ENCODE measurements around the gene BEND3. TPM values are rescaled to one million over a fixed set of nuclear protein-coding genes. Genes with fewer than 3 reads are reported as not detected.

Gene BEND3
- total RNA-seq, 3 donors from 2014 or later (not counting 1 experiment from before 2014, with no cell fraction given) = 1.3 to 1.6 (median 1.3) TPM

DNA sequence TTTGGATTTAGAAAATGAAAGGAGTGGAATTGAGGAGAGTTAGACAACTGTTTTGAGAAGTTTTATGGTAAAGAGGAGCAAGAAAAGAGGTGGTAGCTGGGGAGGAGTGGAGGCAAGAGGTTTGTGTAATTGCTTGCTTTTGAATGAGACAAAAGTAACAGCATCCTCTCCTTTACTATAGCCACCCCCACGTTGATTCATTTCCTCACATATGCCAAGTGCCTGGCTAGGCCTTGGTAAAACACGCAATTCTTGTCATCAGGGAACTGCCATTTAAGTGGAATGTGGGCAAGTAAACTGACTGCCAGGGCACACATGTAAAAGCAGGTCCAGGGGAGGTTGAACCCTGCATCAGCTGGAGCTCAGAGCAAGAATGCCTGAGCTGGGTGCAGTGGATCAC, 83.3 kb downstream of the BEND3 start:
- Histone ChIP-seq H3K27ac (ENCODE audit: low read length) (no peak overlapping the region), H3K36me3 (ENCODE audit: control insufficient read depth, insufficient read depth, low read length) (peaks cover 2% of the 10 kb centered on the region), H3K9me3 (ENCODE audit: control insufficient read depth, insufficient read depth, low read length) (no peaks in the 10 kb centered on the region), H3K27me3 (ENCODE audit: control insufficient read depth, insufficient read depth, low read length) (no peaks in the 10 kb centered on the region), H3K4me1 (ENCODE audit: control insufficient read depth, insufficient read depth, low read length) (peaks cover 14% of the 10 kb centered on the region), H3K4me3 (ENCODE audit: low read length) (no peak overlapping the region)
- Mint-ChIP-seq H3K36me3 (no peaks in the 10 kb centered on the region), H3K4me3 (no peak overlapping the region), H3K4me1 (peaks cover 21 to 53% of the 10 kb centered on the region in 2 donors), H3K27me3 (ENCODE audit: low read depth in 2 of 2) (no peaks in the 10 kb centered on the region), H3K27ac (peak overlapping the region in 1 of 2 donors; percentile 27), H3K9me3 (no peaks in the 10 kb centered on the region)
- DNase-seq (no peak), ATAC-seq (no peak)
- intact Hi-C loops (cut with micrococcal nuclease) = no loop called here
- TF ChIP-seq, protein P1, sequence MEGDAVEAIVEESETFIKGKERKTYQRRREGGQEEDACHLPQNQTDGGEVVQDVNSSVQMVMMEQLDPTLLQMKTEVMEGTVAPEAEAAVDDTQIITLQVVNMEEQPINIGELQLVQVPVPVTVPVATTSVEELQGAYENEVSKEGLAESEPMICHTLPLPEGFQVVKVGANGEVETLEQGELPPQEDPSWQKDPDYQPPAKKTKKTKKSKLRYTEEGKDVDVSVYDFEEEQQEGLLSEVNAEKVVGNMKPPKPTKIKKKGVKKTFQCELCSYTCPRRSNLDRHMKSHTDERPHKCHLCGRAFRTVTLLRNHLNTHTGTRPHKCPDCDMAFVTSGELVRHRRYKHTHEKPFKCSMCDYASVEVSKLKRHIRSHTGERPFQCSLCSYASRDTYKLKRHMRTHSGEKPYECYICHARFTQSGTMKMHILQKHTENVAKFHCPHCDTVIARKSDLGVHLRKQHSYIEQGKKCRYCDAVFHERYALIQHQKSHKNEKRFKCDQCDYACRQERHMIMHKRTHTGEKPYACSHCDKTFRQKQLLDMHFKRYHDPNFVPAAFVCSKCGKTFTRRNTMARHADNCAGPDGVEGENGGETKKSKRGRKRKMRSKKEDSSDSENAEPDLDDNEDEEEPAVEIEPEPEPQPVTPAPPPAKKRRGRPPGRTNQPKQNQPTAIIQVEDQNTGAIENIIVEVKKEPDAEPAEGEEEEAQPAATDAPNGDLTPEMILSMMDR (IDR thresholded peaks at IDR 0.05) = no peak
- 86% methylated on average over 1 of the region's 2 CpGs for WGBS (ENCODE audit: insufficient coverage)

DNA sequence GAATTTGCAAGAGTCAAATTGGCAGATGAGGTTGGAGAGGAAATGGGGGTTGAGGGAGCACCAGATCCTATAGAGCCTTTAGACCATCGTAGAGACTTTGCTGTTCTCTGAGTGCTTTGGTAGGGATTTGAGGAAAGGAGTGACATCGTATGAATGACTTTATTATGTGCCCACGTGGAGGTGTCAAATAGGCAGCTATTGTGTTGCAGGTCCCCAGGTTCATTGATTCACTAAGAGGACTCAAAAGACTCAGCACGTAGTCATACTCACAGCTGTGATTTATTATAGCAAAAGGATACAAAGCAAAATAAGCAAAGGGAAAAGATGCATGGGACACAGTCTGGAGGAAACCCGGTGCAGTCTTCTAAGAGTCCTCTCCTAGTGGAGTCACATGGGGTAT, 85.2 kb downstream of the BEND3 start:
- Mint-ChIP-seq H3K27me3 (ENCODE audit: low read depth in 2 of 2) (no peaks in the 10 kb centered on the region), H3K4me3 (peak overlapping the region; percentile 99), H3K36me3 (no peaks in the 10 kb centered on the region), H3K4me1 (peaks cover 21 to 49% of the 10 kb centered on the region in 2 donors), H3K9me3 (no peaks in the 10 kb centered on the region), H3K27ac (peak overlapping the region; percentile 64 to 95)
- Histone ChIP-seq H3K27me3 (ENCODE audit: control insufficient read depth, insufficient read depth, low read length) (no peaks in the 10 kb centered on the region), H3K4me1 (ENCODE audit: control insufficient read depth, insufficient read depth, low read length) (peaks cover 14% of the 10 kb centered on the region), H3K27ac (ENCODE audit: low read length) (no peak overlapping the region), H3K4me3 (ENCODE audit: low read length) (no peak overlapping the region), H3K36me3 (ENCODE audit: control insufficient read depth, insufficient read depth, low read length) (peaks cover 2% of the 10 kb centered on the region), H3K9me3 (ENCODE audit: control insufficient read depth, insufficient read depth, low read length) (no peaks in the 10 kb centered on the region)
- TF ChIP-seq, protein P1 (IDR thresholded peaks at IDR 0.05) = no peak
- DNase-seq = no peak
- intact Hi-C loops (cut with micrococcal nuclease) = no loop called here
- no peak for ATAC-seq
- WGBS (ENCODE audit: insufficient coverage) = 82% methylated on average over 5 of the region's 5 CpGs

DNA sequence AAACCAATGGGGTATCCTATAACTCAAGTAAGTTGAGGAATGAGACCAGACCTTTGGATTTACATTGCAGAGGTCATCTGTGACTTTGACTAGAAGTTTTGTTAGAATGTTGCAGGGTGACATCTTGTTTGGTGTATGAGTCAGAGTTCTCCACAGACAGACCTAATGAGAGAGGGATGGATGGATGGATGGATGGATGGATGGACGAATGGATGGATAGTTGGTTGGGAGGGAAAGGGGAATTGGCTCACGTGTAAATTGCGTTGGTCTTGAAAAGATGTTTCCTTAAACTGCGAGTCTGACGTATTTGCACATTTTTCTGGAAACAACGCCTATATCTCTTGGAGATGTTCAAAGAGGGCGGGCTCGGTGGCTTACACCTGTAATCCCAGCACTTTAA, 88.3 kb downstream of the BEND3 start:
- WGBS (ENCODE audit: insufficient coverage) = 92% methylated on average over 8 of the region's 8 CpGs
- H3K27ac ChIP-seq (ENCODE audit: low read length) = no peak overlapping the region
- H3K36me3 ChIP-seq (ENCODE audit: control insufficient read depth, insufficient read depth, low read length) = no peaks in the 10 kb centered on the region
- no peak overlapping the region for H3K4me3 ChIP-seq (ENCODE audit: low read length)
- intact Hi-C loops (cut with micrococcal nuclease) = loop anchor here (10.0 kb wide), 1 partner anchor 438 kb away; no protein-coding TSS in a partner anchor
- no peaks in the 10 kb centered on the region for H3K36me3 Mint-ChIP-seq
- DNase-seq = peak in 1 of 2 donors; percentile 4
- peak overlapping the region in 1 of 2 donors; percentile 95 for H3K27ac Mint-ChIP-seq
- no peaks in the 10 kb centered on the region for H3K9me3 ChIP-seq (ENCODE audit: control insufficient read depth, insufficient read depth, low read length)
- TF ChIP-seq, protein P1 (IDR thresholded peaks at IDR 0.05) = no peak
- H3K9me3 Mint-ChIP-seq = no peaks in the 10 kb centered on the region
- no peak for ATAC-seq
- peaks cover 21 to 31% of the 10 kb centered on the region in 2 donors for H3K4me1 Mint-ChIP-seq
- H3K4me1 ChIP-seq (ENCODE audit: control insufficient read depth, insufficient read depth, low read length) = peaks cover 14% of the 10 kb centered on the region
- H3K4me3 Mint-ChIP-seq = peak overlapping the region; percentile 72
- no peaks in the 10 kb centered on the region for H3K27me3 ChIP-seq (ENCODE audit: control insufficient read depth, insufficient read depth, low read length)
- no peaks in the 10 kb centered on the region for H3K27me3 Mint-ChIP-seq (ENCODE audit: low read depth in 2 of 2)

Measured in natural killer cell (primary cell).